ENCODE results near the gene ALG13. TPM values are rescaled to one million over a fixed set of nuclear protein-coding genes. Genes with fewer than 3 reads are reported as not detected.

ALG13 gene
- total and polyA plus RNA-seq, 2 experiments from 2014 or later, result 54.2 to 58.7 TPM

DNA sequence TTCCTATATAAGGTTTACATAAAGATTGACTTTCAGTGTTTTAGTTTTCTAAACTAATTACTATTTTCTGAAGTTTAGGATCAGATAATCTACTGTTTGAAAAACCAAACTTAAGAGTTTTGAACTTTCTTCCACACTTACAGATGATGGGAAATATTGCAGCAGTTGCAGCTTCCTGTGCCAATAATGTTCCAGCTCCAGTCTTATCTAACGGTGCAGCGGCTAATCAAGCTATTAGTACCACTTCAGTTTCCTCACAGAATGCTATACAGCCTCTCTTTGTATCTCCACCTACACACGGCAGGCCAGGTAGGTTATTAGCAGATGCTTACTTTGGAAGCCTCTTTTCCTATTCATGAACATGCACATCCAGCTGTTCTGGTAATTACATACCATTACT is 55.6 kb downstream of the ALG13 start:
- Histone ChIP-seq H3K4me3 (no peak overlapping the region), H3K27me3 (ENCODE audit: insufficient read depth) (no peaks in the 10 kb centered on the region), H2AFZ (no peak overlapping the region), H3F3A (replicated peaks; ENCODE audit: low read depth) (no peaks in the 10 kb centered on the region), H3K9me2 (ENCODE audit: insufficient read depth) (no peaks in the 10 kb centered on the region), H3K4me2 (no peak overlapping the region), H4K20me1 (replicated peaks; ENCODE audit: insufficient read depth) (no peaks in the 10 kb centered on the region), H3K79me2 (replicated peaks; ENCODE audit: insufficient read depth) (no peaks in the 10 kb centered on the region), H3K36me3 (ENCODE audit: insufficient read depth) (no peaks in the 10 kb centered on the region), H3K4me1 (ENCODE audit: insufficient read depth) (no peaks in the 10 kb centered on the region), H3K27ac (ENCODE audit: low read depth) (no peak overlapping the region)
- peaks cover 36% of the 10 kb centered on the region for H3K36me3 Mint-ChIP-seq (ENCODE audit: low read depth)
- ATAC-seq, result no peak
- no peaks in the 10 kb centered on the region for H3K4me1 Mint-ChIP-seq
- DNase-seq (ENCODE audit: low spot score), result no peak
- no peak overlapping the region for H3K4me3 Mint-ChIP-seq
- H3K27ac Mint-ChIP-seq, result no peak overlapping the region
- H3K9me3 Mint-ChIP-seq, result no peaks in the 10 kb centered on the region
- no peak for TF ChIP-seq STAT1 (IDR thresholded peaks at IDR 0.05; ENCODE audit: unreplicated experiment)
- no peak for TF ChIP-seq NANOG (IDR thresholded peaks at IDR 0.05; ENCODE audit: borderline replicate concordance)
- H3K27me3 Mint-ChIP-seq (ENCODE audit: insufficient read depth, low read depth, poor library complexity), result peaks cover 3% of the 10 kb centered on the region

DNA sequence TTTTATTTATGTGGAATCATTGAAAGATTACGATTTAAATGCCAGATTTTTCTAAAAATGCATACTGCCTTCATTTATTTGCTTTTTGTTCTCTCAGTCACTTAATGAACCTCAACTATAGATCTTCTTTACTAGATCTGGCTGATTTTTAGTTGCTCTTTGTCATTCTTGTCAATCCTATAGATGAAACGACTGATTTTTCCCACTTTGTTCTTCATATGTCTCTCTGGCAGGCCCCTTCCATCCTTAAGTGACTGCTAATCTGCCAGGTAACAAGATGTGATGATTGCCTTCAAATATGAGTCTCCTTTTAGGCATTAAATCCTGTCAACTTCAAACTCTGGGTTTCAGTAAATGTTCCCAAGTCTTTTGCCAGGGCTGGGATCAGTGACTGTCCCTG is 61.0 kb downstream of the ALG13 start:
- no peaks in the 10 kb centered on the region for H3K79me2 ChIP-seq (replicated peaks; ENCODE audit: insufficient read depth)
- DNase-seq (ENCODE audit: low spot score), result no peak
- no peak overlapping the region for H3K4me2 ChIP-seq
- Mint-ChIP-seq H3K36me3 (ENCODE audit: low read depth) (peaks cover 42% of the 10 kb centered on the region; the same call in 2 of the 3 replicates), H3K27me3 (ENCODE audit: insufficient read depth, low read depth, poor library complexity) (no peaks in the 10 kb centered on the region), H3K27ac (no peak overlapping the region), H3K4me3 (no peak overlapping the region), H3K4me1 (no peaks in the 10 kb centered on the region), H3K9me3 (no peaks in the 10 kb centered on the region)
- no peaks in the 10 kb centered on the region for H4K20me1 ChIP-seq (replicated peaks; ENCODE audit: insufficient read depth)
- H3K4me1 ChIP-seq (ENCODE audit: insufficient read depth), result no peaks in the 10 kb centered on the region
- TF ChIP-seq, protein P1, sequence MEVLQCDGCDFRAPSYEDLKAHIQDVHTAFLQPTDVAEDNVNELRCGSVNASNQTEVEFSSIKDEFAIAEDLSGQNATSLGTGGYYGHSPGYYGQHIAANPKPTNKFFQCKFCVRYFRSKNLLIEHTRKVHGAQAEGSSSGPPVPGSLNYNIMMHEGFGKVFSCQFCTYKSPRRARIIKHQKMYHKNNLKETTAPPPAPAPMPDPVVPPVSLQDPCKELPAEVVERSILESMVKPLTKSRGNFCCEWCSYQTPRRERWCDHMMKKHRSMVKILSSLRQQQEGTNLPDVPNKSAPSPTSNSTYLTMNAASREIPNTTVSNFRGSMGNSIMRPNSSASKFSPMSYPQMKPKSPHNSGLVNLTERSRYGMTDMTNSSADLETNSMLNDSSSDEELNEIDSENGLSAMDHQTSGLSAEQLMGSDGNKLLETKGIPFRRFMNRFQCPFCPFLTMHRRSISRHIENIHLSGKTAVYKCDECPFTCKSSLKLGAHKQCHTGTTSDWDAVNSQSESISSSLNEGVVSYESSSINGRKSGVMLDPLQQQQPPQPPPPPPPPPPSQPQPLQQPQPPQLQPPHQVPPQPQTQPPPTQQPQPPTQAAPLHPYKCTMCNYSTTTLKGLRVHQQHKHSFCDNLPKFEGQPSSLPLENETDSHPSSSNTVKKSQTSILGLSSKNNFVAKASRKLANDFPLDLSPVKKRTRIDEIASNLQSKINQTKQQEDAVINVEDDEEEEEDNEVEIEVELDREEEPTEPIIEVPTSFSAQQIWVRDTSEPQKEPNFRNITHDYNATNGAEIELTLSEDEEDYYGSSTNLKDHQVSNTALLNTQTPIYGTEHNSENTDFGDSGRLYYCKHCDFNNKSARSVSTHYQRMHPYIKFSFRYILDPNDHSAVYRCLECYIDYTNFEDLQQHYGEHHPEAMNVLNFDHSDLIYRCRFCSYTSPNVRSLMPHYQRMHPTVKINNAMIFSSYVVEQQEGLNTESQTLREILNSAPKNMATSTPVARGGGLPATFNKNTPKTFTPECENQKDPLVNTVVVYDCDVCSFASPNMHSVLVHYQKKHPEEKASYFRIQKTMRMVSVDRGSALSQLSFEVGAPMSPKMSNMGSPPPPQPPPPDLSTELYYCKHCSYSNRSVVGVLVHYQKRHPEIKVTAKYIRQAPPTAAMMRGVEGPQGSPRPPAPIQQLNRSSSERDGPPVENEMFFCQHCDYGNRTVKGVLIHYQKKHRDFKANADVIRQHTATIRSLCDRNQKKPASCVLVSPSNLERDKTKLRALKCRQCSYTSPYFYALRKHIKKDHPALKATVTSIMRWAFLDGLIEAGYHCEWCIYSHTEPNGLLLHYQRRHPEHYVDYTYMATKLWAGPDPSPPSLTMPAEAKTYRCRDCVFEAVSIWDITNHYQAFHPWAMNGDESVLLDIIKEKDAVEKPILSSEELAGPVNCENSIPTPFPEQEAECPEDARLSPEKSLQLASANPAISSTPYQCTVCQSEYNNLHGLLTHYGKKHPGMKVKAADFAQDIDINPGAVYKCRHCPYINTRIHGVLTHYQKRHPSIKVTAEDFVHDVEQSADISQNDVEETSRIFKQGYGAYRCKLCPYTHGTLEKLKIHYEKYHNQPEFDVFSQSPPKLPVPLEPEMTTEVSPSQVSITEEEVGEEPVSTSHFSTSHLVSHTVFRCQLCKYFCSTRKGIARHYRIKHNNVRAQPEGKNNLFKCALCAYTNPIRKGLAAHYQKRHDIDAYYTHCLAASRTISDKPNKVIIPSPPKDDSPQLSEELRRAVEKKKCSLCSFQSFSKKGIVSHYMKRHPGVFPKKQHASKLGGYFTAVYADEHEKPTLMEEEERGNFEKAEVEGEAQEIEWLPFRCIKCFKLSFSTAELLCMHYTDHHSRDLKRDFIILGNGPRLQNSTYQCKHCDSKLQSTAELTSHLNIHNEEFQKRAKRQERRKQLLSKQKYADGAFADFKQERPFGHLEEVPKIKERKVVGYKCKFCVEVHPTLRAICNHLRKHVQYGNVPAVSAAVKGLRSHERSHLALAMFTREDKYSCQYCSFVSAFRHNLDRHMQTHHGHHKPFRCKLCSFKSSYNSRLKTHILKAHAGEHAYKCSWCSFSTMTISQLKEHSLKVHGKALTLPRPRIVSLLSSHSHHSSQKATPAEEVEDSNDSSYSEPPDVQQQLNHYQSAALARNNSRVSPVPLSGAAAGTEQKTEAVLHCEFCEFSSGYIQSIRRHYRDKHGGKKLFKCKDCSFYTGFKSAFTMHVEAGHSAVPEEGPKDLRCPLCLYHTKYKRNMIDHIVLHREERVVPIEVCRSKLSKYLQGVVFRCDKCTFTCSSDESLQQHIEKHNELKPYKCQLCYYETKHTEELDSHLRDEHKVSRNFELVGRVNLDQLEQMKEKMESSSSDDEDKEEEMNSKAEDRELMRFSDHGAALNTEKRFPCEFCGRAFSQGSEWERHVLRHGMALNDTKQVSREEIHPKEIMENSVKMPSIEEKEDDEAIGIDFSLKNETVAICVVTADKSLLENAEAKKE (CRISPR knock-in tag; IDR thresholded peaks at IDR 0.05), result no peak
- no peaks in the 10 kb centered on the region for H3K9me2 ChIP-seq (ENCODE audit: insufficient read depth)
- H2AFZ ChIP-seq, result no peak overlapping the region
- no peak overlapping the region for H3K27ac ChIP-seq (ENCODE audit: low read depth)
- ATAC-seq, result no peak
- H3F3A ChIP-seq (replicated peaks; ENCODE audit: low read depth), result no peaks in the 10 kb centered on the region
- no peak overlapping the region for H3K4me3 ChIP-seq
- no peaks in the 10 kb centered on the region; the same call in 1 of the 2 replicates for H3K36me3 ChIP-seq (ENCODE audit: insufficient read depth)
- H3K27me3 ChIP-seq (ENCODE audit: insufficient read depth), result no peaks in the 10 kb centered on the region

Measured in GM23338 (cell line).